Gastroesophageal sphincter (tissue), 3 donors: ENCODE results near the gene TCEAL4.

Experiments used
- POLR2A ChIP-seq, 2 donors: fragments of 450-650 bp; IDR thresholded peaks; one replicate each; pipeline ENCODE4 v1.6.1; 2017; ENCODE audit warnings: antibody characterized with exemption in 2 of 2, mild to moderate bottlenecking in 2 of 2, moderate library complexity in 1 of 2
- POLR2AphosphoS5 ChIP-seq: sonication (generic); formaldehyde crosslinking; IDR thresholded peaks from one replicate; pipeline ENCODE4 v1.6.1; 2017; ENCODE audit warnings: antibody characterized with exemption
- TF ChIP-seq, protein P1 (sequence below), 4 experiments: fragments of 200-600 bp in 2 of 4; fragments of 450-650 bp in 2 of 4; sonication (generic) in 1 of 4; IDR thresholded peaks; one replicate each; pipeline ENCODE4 v1.5.1; 2017 to 2019; ENCODE audit warnings: antibody characterized with exemption in 4 of 4, mild to moderate bottlenecking in 2 of 4, moderate library complexity in 2 of 4

DNA sequence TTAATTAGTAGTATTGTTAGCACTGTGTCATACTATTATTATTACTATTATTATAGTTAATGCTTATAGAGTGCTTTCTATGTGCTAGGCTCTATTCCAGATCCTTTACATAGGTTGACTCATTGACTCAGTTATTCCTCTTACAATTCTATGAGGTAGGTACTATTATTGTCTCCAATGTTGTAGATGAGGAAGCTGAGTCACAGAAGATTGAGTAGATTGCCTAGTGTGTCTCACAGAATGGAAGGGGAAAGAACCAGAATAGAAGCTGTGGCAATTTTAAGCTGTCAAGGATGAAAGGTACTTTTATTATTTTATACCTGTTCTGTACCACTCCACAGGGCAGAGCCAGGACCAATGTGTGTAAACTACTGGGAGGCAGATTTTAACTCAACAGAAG is 41.5 kb downstream of the TCEAL4 start:
- TF ChIP-seq, protein P1, sequence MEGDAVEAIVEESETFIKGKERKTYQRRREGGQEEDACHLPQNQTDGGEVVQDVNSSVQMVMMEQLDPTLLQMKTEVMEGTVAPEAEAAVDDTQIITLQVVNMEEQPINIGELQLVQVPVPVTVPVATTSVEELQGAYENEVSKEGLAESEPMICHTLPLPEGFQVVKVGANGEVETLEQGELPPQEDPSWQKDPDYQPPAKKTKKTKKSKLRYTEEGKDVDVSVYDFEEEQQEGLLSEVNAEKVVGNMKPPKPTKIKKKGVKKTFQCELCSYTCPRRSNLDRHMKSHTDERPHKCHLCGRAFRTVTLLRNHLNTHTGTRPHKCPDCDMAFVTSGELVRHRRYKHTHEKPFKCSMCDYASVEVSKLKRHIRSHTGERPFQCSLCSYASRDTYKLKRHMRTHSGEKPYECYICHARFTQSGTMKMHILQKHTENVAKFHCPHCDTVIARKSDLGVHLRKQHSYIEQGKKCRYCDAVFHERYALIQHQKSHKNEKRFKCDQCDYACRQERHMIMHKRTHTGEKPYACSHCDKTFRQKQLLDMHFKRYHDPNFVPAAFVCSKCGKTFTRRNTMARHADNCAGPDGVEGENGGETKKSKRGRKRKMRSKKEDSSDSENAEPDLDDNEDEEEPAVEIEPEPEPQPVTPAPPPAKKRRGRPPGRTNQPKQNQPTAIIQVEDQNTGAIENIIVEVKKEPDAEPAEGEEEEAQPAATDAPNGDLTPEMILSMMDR (IDR thresholded peaks at IDR 0.05) = no peak
- no peak for TF ChIP-seq POLR2A (IDR thresholded peaks at IDR 0.05)
- TF ChIP-seq POLR2AphosphoS5 = no peak
